Right lobe of liver (tissue), 6 donors: Measurements from ENCODE around the gene UBR7. TPM values are rescaled to one million over a fixed set of nuclear protein-coding genes. Genes with fewer than 3 reads are reported as not detected.
"Not testable (repeated sequence)": the region's sequence is repeated elsewhere in the genome, so short reads cannot be mapped to it uniquely, and the experiment has no call there.

Experiments used
- ATAC-seq, 4 donors: fragments of 200-7000 bp; cut with Tn5 transposase; one replicate each; pipeline ENCODE4 v1.9.1; 2020; ENCODE audit warnings: mild to moderate bottlenecking in 4 of 4, moderate library complexity in 4 of 4
- DNase-seq, 3 donors: peaks; one replicate each; pipeline ENCODE4 v3.0.0-alpha.2; 2020
- H3K27ac ChIP-seq, 3 donors: fragments of 200-600 bp; one replicate each; pipeline ENCODE4 v1.8.0; 2022
- H3K27me3 ChIP-seq, 2 donors: fragments of 200-600 bp; one replicate each; pipeline ENCODE4 v1.8.0; 2022
- H3K36me3 ChIP-seq, 4 donors: fragments of 200-600 bp; sonication (generic) in 1 of 4; one replicate each; pipeline versions ENCODE4 v1.5.1 to v1.8.0; 2017 to 2022; ENCODE audit warnings: control low read depth in 1 of 4
- H3K4me1 ChIP-seq, 4 donors: fragments of 200-600 bp; sonication (generic) in 1 of 4; one replicate each; pipeline versions ENCODE4 v1.5.1 to v1.8.0; 2017 to 2022; ENCODE audit warnings: control low read depth in 1 of 4
- H3K4me3 ChIP-seq, 3 donors: fragments of 200-600 bp; one replicate each; pipeline ENCODE4 v1.8.0; 2022
- H3K9me3 ChIP-seq, 4 donors: fragments of 200-600 bp; sonication (generic) in 1 of 4; one replicate each; pipeline versions ENCODE4 v1.5.1 to v1.8.0; 2017 to 2022; ENCODE audit warnings: control low read depth in 1 of 4
- CTCF ChIP-seq, 4 donors: fragments of 200-600 bp in 3 of 4; fragments of 450-650 bp in 1 of 4; IDR thresholded peaks; one replicate each; pipeline versions ENCODE4 v1.5.1 to v1.8.0; 2016 to 2022; ENCODE audit warnings: antibody characterized with exemption in 4 of 4, mild to moderate bottlenecking in 2 of 4
- POLR2A ChIP-seq: fragments of 450-650 bp; IDR thresholded peaks from one replicate; pipeline ENCODE4 v1.6.1; 2017; ENCODE audit warnings: antibody characterized with exemption, mild to moderate bottlenecking
- WGBS: methylation state at CpG from one replicate; pipeline ENCODE4 v1.1.6; 2018; ENCODE audit warnings: low coverage, low lambda C conversion rate; ENCODE audit not compliant: insufficient coverage; ENCODE audit errors: missing lambda C conversion rate; 5-methylcytosine and 5-hydroxymethylcytosine counted together
- intact Hi-C, 2 donors: fragments of 100-400 bp; cut with DNase I; formaldehyde crosslinking; loops; one replicate each; pipeline versions ENCODE4 v1.11.2 to v1.14.1; 2022
- total RNA-seq, 6 experiments: library from RNA; depleted of rRNA in 2 of 6; stranded (reverse); fragments of >200 nt in 2 of 6; fragmentation: NEBNext Ultra II Directional in 3 of 6; extraction: Animal tissue kit (Norgen Biotek cat#: 25700) in 3 of 6; gene quantifications; one replicate each; pipeline versions ENCODE4 v1.1.0 to v1.2.4, GENCODE V29; 2016 to 2023
- donor health status: DM: no; HTN: yes; CAD: no.
- donor health status: DM: no; HTN: no; CAD: no.
- donor health status: DM: no; HTN: no; CAD: no.
- donor health status: DM: no; HTN: yes; CAD: no.
- donor health status: DM: no; HTN: yes; CAD: no.

The UBR7 gene
- total RNA-seq, 6 experiments from 2014 or later, result 7.1 to 16.6 (median 8.4) TPM

GRCh38 chr14:93163564-93163963, 43.5 kb upstream of the UBR7 start:
- intact Hi-C loops, result no loop called here
- TF ChIP-seq POLR2A (no peak), CTCF (IDR thresholded peaks at IDR 0.05) (no peak)
- Histone ChIP-seq H3K27ac (no peak overlapping the region), H3K36me3 (no peaks in the 10 kb centered on the region), H3K4me1 (no peaks in the 10 kb centered on the region), H3K27me3 (no peaks in the 10 kb centered on the region), H3K9me3 (no peaks in the 10 kb centered on the region), H3K4me3 (no peak overlapping the region)
- 52% methylated on average over 5 of the region's 5 CpGs for WGBS
- peak in 1 of 4 donors; percentile 24 for ATAC-seq
- no peak for DNase-seq

GRCh38 chr14:93165271-93166265, 41.5 kb upstream of the UBR7 start:
- 54% methylated on average over 19 of the region's 26 CpGs for WGBS
- intact Hi-C loops, H3K4me3 ChIP-seq, H3K27ac ChIP-seq, H3K27me3 ChIP-seq, DNase-seq, H3K9me3 ChIP-seq, H3K4me1 ChIP-seq, H3K36me3 ChIP-seq: not testable (repeated sequence)
- peak in 1 of 4 donors; percentile 55 for ATAC-seq

GRCh38 chr14:93168610-93169009, 38.4 kb upstream of the UBR7 start:
- intact Hi-C loops, H3K27me3 ChIP-seq, DNase-seq, ATAC-seq, H3K36me3 ChIP-seq, H3K4me3 ChIP-seq, H3K27ac ChIP-seq, H3K4me1 ChIP-seq, H3K9me3 ChIP-seq: not testable (repeated sequence)
- 82% methylated on average over 9 of the region's 9 CpGs for WGBS

GRCh38 chr14:93169619-93170018, 37.4 kb upstream of the UBR7 start:
- H3K4me1 ChIP-seq, intact Hi-C loops, H3K27me3 ChIP-seq, H3K36me3 ChIP-seq, DNase-seq, H3K27ac ChIP-seq, ATAC-seq, H3K4me3 ChIP-seq, H3K9me3 ChIP-seq: not testable (repeated sequence)
- WGBS, result 90% methylated on average over 4 of the region's 6 CpGs

GRCh38 chr14:93170141-93170540, 36.9 kb upstream of the UBR7 start:
- H3K9me3 ChIP-seq, H3K36me3 ChIP-seq, H3K27me3 ChIP-seq, DNase-seq, H3K4me3 ChIP-seq, H3K4me1 ChIP-seq, H3K27ac ChIP-seq, intact Hi-C loops, ATAC-seq: not testable (repeated sequence)
- no CpG with 5 or more reads among the region's 20 CpGs for WGBS

GRCh38 chr14:93171376-93171775, 35.7 kb upstream of the UBR7 start:
- no peak for DNase-seq
- no peak for TF ChIP-seq CTCF (IDR thresholded peaks at IDR 0.05)
- no peak for TF ChIP-seq POLR2A
- no peaks in the 10 kb centered on the region for H3K9me3 ChIP-seq
- no peak for ATAC-seq
- no peak overlapping the region for H3K4me3 ChIP-seq
- intact Hi-C loops, result no loop called here
- WGBS, result 70% methylated on average over 4 of the region's 4 CpGs
- no peaks in the 10 kb centered on the region for H3K36me3 ChIP-seq
- H3K27me3 ChIP-seq, result no peaks in the 10 kb centered on the region
- no peak overlapping the region for H3K27ac ChIP-seq
- no peaks in the 10 kb centered on the region for H3K4me1 ChIP-seq
